ENCODE data around the gene PANX2.
"Not testable (repeated sequence)": the region's sequence is repeated elsewhere in the genome, so short reads cannot be mapped to it uniquely, and the experiment has no call there.

The PANX2 gene

GRCh38 chr22:50170453-50171318, at the start of gene PANX2:
Gene PANX2, plus strand, starts transcription at chr22:50170731. Its CDS starts 0 bp downstream, at chr22:50170731.
- DNase-seq: no peak
- in situ Hi-C loops (cut with HindIII; ENCODE audit: low pct_ligation_motif_present, low pct_unique_long_range_greater_than_20kb, low sequenced_read_pairs): no loop called here

- in situ Hi-C loops (cut with HindIII; ENCODE audit: low pct_ligation_motif_present, low pct_unique_long_range_greater_than_20kb, low sequenced_read_pairs): no loop called here
- DNase-seq: no peak
Observed at GRCh38 chr22:50121202-50121740, 49.3 kb upstream of the PANX2 start.

- DNase-seq: no peak
- in situ Hi-C loops (cut with HindIII; ENCODE audit: low pct_ligation_motif_present, low pct_unique_long_range_greater_than_20kb, low sequenced_read_pairs): no loop called here
Observed at GRCh38 chr22:50123119-50123518, 47.4 kb upstream of the PANX2 start.

GRCh38 chr22:50125029-50125428, 45.5 kb upstream of the PANX2 start:
- DNase-seq: no peak
- in situ Hi-C loops (cut with HindIII; ENCODE audit: low pct_ligation_motif_present, low pct_unique_long_range_greater_than_20kb, low sequenced_read_pairs): no loop called here

GRCh38 chr22:50129121-50129736, 41.3 kb upstream of the PANX2 start:
- in situ Hi-C loops (cut with HindIII; ENCODE audit: low pct_ligation_motif_present, low pct_unique_long_range_greater_than_20kb, low sequenced_read_pairs): no loop called here
- no peak for DNase-seq

GRCh38 chr22:50131894-50132293, 38.6 kb upstream of the PANX2 start:
- DNase-seq: no peak
- in situ Hi-C loops (cut with HindIII; ENCODE audit: low pct_ligation_motif_present, low pct_unique_long_range_greater_than_20kb, low sequenced_read_pairs): no loop called here

GRCh38 chr22:50134481-50134880, 36.0 kb upstream of the PANX2 start:
- in situ Hi-C loops (cut with HindIII; ENCODE audit: low pct_ligation_motif_present, low pct_unique_long_range_greater_than_20kb, low sequenced_read_pairs): no loop called here
- no peak for DNase-seq

GRCh38 chr22:50136581-50137015, 33.9 kb upstream of the PANX2 start:
- DNase-seq: no peak
- in situ Hi-C loops (cut with HindIII; ENCODE audit: low pct_ligation_motif_present, low pct_unique_long_range_greater_than_20kb, low sequenced_read_pairs): no loop called here

GRCh38 chr22:50137277-50137676, 33.3 kb upstream of the PANX2 start:
- DNase-seq; in situ Hi-C loops (cut with HindIII; ENCODE audit: low pct_ligation_motif_present, low pct_unique_long_range_greater_than_20kb, low sequenced_read_pairs): not testable (repeated sequence)

- in situ Hi-C loops (cut with HindIII; ENCODE audit: low pct_ligation_motif_present, low pct_unique_long_range_greater_than_20kb, low sequenced_read_pairs): no loop called here
Observed at GRCh38 chr22:50138041-50138440, 32.5 kb upstream of the PANX2 start.

GRCh38 chr22:50138988-50139387, 31.5 kb upstream of the PANX2 start:
- in situ Hi-C loops (cut with HindIII; ENCODE audit: low pct_ligation_motif_present, low pct_unique_long_range_greater_than_20kb, low sequenced_read_pairs): no loop called here
- DNase-seq: no peak

More at GRCh38 chr22:50138041-50138440, 32.5 kb upstream of the PANX2 start:
- no peak for DNase-seq

GRCh38 chr22:50139843-50140415, 30.6 kb upstream of the PANX2 start:
- in situ Hi-C loops (cut with HindIII; ENCODE audit: low pct_ligation_motif_present, low pct_unique_long_range_greater_than_20kb, low sequenced_read_pairs): no loop called here
- DNase-seq: no peak

- in situ Hi-C loops (cut with HindIII; ENCODE audit: low pct_ligation_motif_present, low pct_unique_long_range_greater_than_20kb, low sequenced_read_pairs): no loop called here
- no peak for DNase-seq
Observed at GRCh38 chr22:50140615-50141014, 29.9 kb upstream of the PANX2 start.

- in situ Hi-C loops (cut with HindIII; ENCODE audit: low pct_ligation_motif_present, low pct_unique_long_range_greater_than_20kb, low sequenced_read_pairs): no loop called here
- no peak for DNase-seq
Observed at GRCh38 chr22:50141462-50141861, 29.1 kb upstream of the PANX2 start.

- DNase-seq: no peak
Observed at GRCh38 chr22:50141891-50142363, 28.6 kb upstream of the PANX2 start.

GRCh38 chr22:50143096-50143495, 27.4 kb upstream of the PANX2 start:
- in situ Hi-C loops (cut with HindIII; ENCODE audit: low pct_ligation_motif_present, low pct_unique_long_range_greater_than_20kb, low sequenced_read_pairs): no loop called here
- no peak for DNase-seq

More at GRCh38 chr22:50141891-50142363, 28.6 kb upstream of the PANX2 start:
- in situ Hi-C loops (cut with HindIII; ENCODE audit: low pct_ligation_motif_present, low pct_unique_long_range_greater_than_20kb, low sequenced_read_pairs): no loop called here

GRCh38 chr22:50144005-50144614, 26.4 kb upstream of the PANX2 start:
- DNase-seq: no peak
- in situ Hi-C loops (cut with HindIII; ENCODE audit: low pct_ligation_motif_present, low pct_unique_long_range_greater_than_20kb, low sequenced_read_pairs): no loop called here

- in situ Hi-C loops (cut with HindIII; ENCODE audit: low pct_ligation_motif_present, low pct_unique_long_range_greater_than_20kb, low sequenced_read_pairs): no loop called here
- DNase-seq: no peak
Observed at GRCh38 chr22:50145721-50146438, 24.7 kb upstream of the PANX2 start.

Measured in ACHN (cell line).